Cardiac muscle cell (in vitro differentiated cells and primary cell): ENCODE data around the gene FOSL1. TPM values are rescaled to one million over a fixed set of nuclear protein-coding genes. Genes with fewer than 3 reads are reported as not detected.

Experiments used
- DNase-seq, 2 donors: peaks; one replicate each; pipeline versions ENCODE4 v3.0.0 to v3.0.0-alpha.2; 2010 to 2017; ENCODE audit warnings: low read depth in 1 of 2, low spot score in 1 of 2
- H3K27ac ChIP-seq: fragments of 200-600 bp; sonication (generic); 2 replicates; pipeline ENCODE4 v1.5.1; 2016
- H3K27me3 ChIP-seq: fragments of 200-600 bp; sonication (generic); 2 replicates; pipeline ENCODE4 v1.6.0; 2016; ENCODE audit warnings: control low read depth
- H3K36me3 ChIP-seq: fragments of 200-600 bp; sonication (generic); 2 replicates; pipeline ENCODE4 v1.5.1; 2016; ENCODE audit warnings: control low read depth
- H3K4me1 ChIP-seq: fragments of 200-600 bp; sonication (generic); 2 replicates; pipeline ENCODE4 v1.8.1; 2017; ENCODE audit warnings: low read depth, mild to moderate bottlenecking, mixed run types
- H3K4me3 ChIP-seq: fragments of 200-600 bp; sonication (generic); 2 replicates; pipeline ENCODE4 v1.5.1; 2016; ENCODE audit warnings: mild to moderate bottlenecking
- H3K9me3 ChIP-seq: fragments of 200-600 bp; sonication (generic); 2 replicates; pipeline ENCODE4 v1.5.1; 2017; ENCODE audit warnings: low read depth, mild to moderate bottlenecking, control low read depth
- CTCF ChIP-seq: IDR thresholded peaks from 2 replicates; pipeline ENCODE4 v1.5.1; 2012; ENCODE audit warnings: low read depth, mild to moderate bottlenecking, low read length
- polyA plus RNA-seq: library from polyadenylated mRNA; unstranded; fragments of >200 nt; fragmentation: Nextera tagmentation; extraction: Ambion mirVana; gene quantifications from 2 replicates; pipeline ENCODE4 v1.2.1, GENCODE V29; 2016
- total RNA-seq: library from RNA; depleted of rRNA; stranded (reverse); fragments of >200 nt; gene quantifications from 2 replicates; pipeline ENCODE4 v1.2.3, GENCODE V29; 2016

FOSL1 gene
- total and polyA plus RNA-seq, 2 experiments from 2014 or later = 0.21 to 0.60 TPM

DNA sequence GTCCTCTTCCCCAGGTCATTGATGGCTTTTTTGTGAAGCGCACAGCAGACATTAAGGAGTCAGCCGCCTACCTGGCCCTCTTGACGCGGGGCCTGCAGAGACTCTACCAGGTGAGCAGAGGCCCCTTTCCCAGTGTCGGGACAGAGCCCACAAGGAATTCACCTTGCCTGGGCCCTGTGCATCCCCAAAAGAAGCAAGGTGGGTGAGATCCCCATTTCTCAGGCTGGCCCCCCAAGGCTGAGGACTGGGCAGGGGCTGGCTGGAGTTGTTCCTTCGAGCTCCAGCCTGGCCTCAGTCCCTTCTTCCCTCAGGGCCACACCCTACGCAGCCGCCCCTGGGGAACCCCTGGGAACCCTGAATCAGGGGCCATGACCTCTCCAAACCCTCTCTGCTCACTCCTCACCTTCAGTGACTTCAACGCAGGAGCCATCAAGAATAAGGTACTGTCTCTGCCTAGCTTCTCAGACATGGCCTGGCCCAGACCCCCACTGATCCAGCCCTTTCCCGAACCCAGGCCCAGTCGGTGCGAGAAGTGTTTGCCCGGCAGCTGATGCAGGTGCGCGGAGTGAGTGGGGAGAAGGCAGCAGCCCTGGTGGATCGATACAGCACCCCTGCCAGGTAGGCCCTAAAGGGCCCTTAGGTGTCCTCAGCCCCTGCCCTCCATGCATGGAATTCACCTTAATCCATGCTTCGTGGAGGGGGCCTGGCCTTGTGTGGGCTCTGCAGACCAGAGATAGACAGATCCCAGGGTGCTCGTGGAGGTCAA lies 35.3 kb downstream of the FOSL1 start:
- no peak for TF ChIP-seq CTCF
- H3K36me3 ChIP-seq = peaks cover 55% of the 10 kb centered on the region
- H3K27me3 ChIP-seq = no peaks in the 10 kb centered on the region
- H3K4me1 ChIP-seq = peaks cover 1% of the 10 kb centered on the region
- H3K4me3 ChIP-seq = no peak overlapping the region
- DNase-seq = no peak
- H3K27ac ChIP-seq = no peak overlapping the region
- no peaks in the 10 kb centered on the region for H3K9me3 ChIP-seq

DNA sequence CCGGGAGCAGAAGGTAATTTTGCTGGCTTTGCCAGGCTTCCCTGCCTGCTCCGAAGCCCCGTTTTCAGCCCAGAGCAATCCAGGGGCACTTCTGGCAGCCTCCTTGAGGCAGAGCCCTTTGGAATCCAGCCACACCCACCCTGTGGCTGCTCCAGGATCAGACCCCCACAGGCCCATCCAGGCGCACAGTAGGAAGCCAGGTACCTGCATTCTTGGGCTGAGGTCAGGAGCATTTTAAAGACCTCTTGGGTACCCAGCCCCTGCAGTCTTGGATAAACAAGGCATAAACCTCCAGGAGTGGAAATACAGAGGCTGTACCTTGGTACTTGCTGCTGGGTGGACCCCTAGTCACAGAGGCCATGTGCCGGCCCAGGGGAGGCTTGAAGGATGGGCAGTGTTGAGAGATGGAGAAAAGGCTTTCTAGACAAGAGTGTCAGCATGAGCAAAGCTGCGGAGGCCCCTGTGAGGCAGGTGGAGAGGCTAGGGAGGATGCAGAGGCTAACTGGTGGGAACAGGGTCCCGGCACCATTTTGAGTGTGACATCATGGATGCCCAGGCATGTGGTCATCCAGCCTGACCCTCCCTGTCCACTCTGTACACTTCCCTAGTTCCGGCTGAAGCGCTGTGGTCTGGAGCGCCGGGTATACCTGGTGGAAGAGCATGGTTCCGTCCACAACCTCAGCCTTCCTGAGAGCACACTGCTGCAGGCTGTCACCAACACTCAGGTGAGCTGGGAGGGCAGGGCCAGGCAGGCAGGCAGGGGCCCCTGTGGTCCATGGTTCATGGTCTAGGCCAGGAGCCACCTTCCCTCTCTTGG lies 36.1 kb downstream of the FOSL1 start:
- DNase-seq = no peak
- TF ChIP-seq CTCF = no peak
- H3K9me3 ChIP-seq = no peaks in the 10 kb centered on the region
- H3K27ac ChIP-seq = no peak overlapping the region
- H3K36me3 ChIP-seq = peaks cover 50% of the 10 kb centered on the region
- no peak overlapping the region for H3K4me3 ChIP-seq
- H3K27me3 ChIP-seq = no peaks in the 10 kb centered on the region
- peaks cover 2% of the 10 kb centered on the region for H3K4me1 ChIP-seq

DNA sequence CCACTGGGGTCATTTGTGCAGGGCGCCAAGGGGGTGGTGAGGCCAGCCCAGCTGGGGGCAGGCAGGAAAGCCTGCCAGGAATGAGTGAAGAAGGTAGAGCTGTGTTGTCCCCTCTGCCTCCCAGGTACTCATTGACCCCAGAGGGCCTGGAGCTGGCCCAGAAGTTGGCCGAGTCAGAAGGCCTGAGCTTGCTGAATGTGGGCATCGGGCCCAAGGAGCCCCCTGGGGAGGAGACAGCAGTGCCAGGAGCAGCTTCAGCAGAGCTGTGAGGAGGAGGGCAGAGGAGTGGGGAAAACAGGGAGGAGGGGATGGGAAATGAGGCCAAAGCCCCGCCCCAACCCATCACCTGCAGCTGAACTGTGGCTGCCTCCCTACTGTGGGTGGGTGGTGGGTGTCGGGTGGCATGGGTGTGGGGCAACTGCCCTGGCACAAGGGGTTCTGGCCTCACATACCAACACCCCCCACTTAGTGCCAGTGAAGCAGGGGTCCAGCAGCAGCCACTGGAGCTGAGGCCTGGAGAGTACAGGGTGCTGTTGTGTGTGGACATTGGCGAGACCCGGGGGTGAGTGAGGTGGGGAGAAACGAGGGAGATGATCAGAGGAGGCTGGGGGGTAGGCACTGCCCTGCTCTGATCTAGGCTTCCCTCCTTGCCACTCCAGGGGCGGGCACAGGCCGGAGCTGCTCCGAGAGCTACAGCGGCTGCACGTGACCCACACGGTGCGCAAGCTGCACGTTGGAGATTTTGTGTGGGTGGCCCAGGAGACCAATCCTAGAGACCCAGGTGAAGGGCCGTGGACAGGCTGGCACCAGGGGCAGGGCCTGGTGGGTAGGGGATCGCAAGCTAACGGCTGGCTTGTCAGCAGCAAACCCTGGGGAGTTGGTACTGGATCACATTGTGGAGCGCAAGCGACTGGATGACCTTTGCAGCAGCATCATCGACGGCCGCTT lies 37.0 kb downstream of the FOSL1 start:
- no peaks in the 10 kb centered on the region for H3K27me3 ChIP-seq
- no peak for DNase-seq
- no peaks in the 10 kb centered on the region for H3K9me3 ChIP-seq
- no peak overlapping the region for H3K4me3 ChIP-seq
- no peak for TF ChIP-seq CTCF
- H3K27ac ChIP-seq = no peak overlapping the region
- H3K36me3 ChIP-seq = peaks cover 45% of the 10 kb centered on the region
- H3K4me1 ChIP-seq = peaks cover 2% of the 10 kb centered on the region

- Histone ChIP-seq H3K9me3 (no peaks in the 10 kb centered on the region), H3K27me3 (no peaks in the 10 kb centered on the region), H3K4me3 (no peak overlapping the region), H3K36me3 (peaks cover 44% of the 10 kb centered on the region), H3K4me1 (peaks cover 2% of the 10 kb centered on the region), H3K27ac (no peak overlapping the region)
- no peak for TF ChIP-seq CTCF
- no peak for DNase-seq
Observed at GRCh38 chr11:65862191-65862735, 37.9 kb downstream of the FOSL1 start.
